ENCODE data around the gene SUSD1.

Gene SUSD1

DNA sequence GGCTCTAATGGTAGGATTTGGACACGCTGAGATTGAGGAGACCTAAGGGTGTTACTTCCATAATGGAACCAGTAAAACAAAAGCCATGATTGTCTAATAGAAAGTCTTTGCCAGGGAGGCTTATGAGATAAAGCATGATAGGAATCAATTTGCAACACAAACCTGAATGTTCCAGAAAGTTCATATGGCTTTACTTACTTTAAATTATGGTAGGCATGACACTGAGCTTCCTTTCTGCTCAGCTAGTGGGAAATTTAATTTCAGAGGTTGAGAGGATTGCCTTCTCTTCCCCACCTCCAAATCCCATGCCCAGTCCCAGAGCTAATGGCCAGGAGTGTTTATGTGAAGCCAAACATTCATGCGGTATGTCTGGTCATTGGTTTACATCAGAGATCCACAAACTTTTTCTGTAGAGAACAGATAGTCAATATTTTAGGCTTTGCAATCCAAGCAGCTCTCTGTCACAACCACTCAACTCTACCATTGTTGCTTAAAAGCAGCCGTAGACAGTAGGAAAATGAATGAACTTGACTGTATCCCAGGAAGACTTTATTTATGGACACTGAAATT, 164.0 kb downstream of the SUSD1 start:
- no peak for DNase-seq (ENCODE audit: low read depth)

DNA sequence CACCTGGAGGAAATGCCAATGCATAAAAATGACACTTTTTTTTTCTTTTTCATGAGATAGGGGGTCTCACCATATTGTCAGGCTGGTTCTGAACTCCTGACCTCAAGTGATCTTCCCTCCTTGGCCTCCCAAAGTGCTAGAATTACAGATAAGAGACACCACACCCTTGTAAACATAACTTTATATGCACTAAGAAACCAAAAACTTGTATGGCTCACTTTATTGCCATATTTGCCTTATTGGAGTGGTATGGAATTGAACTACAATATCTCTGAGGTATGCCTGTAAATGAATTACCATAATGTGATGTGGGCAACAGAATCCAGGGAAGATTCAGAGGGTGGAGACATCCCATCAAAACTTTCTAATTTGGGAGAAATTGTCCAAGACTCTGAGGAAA, 164.6 kb downstream of the SUSD1 start:
- no peak for DNase-seq (ENCODE audit: low read depth)

DNA sequence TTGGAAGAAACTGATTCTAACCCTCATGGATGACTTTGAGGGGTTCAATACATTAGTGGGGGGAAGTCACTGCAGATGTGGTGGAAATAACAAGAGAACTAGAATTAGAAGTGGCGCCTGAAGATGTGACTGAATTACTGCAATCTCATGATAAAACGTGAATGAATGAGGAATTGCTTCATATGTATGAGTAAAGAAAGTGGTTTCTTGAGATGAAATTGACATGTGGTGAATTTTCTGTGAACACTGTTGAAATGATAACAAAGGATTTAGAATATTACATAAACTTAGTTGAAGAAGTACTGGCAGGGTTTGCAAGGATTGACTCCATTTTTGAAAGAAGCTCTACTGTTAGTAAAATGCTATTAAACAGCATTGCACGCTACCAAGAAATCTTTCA, 165.4 kb downstream of the SUSD1 start:
- DNase-seq (ENCODE audit: low read depth): no peak

DNA sequence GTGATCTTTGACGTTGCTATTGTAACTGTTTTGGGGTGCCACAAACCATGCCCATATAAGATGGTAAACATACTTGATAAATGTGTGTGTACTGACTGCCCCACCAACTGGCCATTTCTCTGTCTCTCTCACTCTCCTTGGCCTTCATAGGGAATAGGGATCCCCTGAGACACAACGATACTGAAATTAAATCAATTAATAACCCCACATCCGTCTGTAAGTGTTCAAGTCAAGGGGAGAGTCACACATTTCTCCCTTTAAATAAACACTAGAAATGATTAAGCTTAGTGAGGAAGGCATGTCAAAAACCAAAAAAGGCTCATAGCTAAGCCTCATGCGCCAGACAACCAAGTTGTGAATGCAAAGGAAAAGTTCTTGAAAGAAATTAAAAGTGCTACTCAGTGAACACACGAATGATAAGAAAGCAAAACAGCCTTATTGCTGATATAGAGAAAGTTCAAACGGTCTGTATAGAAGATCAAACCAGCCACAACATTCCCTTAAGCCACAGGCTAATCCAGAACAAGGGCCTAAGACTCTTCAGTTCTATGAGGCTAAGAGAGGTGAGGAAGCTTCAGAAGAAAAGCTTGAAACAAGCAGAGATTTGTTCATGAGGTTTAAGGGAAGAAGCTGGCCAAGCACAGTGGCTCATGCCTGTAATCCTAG, 167.4 kb downstream of the SUSD1 start:
- DNase-seq (ENCODE audit: low read depth): no peak

DNA sequence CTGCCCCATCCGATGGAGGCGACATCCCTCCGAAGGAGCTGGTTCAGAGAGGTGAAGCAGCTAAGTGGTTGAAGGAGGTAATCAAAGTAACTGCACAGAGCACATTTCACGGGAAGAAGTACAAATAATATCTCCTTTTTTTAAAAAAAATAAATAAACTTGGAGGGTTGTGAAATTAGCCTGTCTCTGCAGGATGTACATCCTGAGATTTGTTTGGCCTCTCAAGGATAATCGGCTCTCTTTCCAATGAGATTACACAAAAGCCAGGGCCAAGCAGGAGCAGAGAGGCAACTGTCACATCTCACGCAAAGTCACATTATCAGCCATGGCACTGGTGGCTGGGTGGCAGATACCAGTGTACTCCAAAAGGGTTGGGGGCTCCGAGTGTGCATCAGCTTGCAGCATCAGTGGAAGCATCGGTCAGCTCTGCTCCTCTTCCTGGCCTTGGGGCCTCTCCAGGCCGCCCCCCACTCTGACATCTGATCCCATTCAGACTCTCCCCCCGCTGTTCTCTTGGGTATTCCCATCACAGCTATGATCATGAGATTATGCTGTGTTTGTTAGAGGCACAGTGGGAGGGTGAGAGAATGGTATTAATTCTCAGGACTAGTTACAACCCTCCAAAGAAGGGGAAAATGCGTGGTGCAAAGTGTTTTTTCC, 168.6 kb downstream of the SUSD1 start:
- DNase-seq (ENCODE audit: low read depth): no peak

DNA sequence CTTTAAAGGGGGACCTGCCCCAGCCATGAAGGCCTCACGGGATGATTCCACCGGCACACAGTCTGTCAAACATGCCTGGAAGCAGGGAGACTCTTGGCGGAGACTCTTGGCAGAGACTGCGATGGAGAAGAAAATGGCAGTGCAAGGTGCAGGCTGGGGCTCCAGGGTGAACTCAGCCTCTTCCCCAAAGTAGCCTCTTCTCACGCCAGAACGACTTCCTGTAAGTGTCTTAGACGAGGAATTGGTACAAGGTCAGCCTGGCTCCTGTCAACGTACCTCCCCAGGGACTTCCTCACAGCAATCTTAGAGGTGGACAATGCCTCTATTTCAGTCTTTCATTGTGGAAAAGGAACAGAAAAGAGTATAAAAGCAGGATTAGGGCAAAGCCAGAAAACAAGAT, 169.2 kb downstream of the SUSD1 start:
- no peak for DNase-seq (ENCODE audit: low read depth)

DNA sequence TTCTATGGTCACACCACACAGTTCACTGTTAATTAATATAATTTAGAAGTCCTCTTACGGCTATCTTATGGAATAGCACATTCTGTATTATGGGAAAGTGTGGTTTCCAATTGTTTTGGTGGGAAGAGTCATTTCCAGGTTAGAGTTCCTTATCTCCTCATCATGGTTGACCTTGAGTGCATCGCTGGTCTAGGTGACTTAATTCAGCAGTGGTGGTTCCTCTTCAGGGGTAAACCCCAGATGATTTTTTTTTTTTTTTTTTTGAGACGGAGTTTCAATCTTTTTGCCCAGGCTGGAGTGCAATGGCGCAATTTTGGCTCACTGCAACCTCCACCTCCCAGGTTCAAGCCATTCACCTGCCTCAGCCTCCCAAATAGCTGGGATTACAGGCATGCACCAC, 171.6 kb downstream of the SUSD1 start:
- no peak for DNase-seq (ENCODE audit: low read depth)

DNA sequence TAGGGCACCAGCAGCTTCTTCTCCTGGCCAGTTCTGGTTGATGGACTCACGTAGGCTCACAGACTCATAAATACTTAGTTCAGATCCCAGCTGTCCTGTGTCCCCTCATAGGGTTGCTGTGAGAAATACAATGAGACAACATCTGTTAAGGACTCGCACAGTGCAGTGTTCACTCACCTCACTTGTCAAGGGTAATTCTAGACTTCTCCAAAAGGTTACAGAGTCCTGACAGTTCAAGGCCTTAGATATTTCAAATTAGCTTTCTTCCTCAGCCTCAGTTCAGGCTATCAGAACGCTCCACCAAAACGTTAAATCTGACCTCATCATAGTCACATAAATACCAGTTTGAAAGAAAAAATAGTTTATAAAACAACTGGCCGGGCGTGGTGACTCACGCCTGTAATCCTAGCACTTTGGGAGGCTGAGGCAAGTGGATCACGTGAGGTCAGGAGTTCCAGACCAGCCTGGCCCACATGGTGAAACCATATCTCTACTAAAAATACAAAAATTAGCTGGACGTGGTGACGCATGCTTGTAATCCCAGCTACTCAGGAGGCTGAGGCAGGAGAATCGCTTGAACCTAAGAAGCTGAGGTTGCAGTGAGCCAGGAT, 172.1 kb downstream of the SUSD1 start:
- DNase-seq (ENCODE audit: low read depth): no peak

DNA sequence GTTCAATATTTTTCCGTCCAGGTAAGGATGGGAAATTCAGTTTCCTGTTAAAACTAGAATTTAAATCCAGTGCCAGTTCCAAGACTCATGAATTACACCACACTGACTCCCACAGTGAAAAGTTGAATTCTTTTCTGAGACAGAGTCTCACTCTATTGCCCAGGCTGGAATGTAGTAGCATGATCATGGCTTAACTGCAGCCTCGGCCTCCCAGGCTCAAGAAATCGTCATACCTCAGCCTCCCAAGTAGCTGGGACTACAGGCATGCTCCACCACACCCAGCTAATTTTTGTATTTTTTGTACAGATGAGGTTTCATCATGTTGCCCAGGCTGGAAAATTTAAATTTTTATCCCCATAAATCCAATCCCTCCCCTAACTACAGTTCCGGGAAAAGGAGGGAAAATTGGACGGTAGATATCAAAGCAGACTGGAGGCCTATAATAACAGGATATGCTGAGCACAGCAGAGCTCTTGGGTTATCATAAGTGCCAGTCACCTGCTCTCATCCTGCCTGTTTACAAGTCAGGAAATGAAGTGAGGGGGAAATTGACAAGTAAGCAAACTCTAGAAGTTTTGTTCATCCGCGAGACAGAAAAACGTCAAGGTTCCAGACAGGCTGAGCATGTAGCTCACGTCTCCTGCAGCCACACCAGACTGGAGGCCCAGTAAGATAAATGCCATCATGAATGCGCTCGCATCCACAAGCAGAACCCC, 172.8 kb downstream of the SUSD1 start:
- DNase-seq (ENCODE audit: low read depth): no peak

DNA sequence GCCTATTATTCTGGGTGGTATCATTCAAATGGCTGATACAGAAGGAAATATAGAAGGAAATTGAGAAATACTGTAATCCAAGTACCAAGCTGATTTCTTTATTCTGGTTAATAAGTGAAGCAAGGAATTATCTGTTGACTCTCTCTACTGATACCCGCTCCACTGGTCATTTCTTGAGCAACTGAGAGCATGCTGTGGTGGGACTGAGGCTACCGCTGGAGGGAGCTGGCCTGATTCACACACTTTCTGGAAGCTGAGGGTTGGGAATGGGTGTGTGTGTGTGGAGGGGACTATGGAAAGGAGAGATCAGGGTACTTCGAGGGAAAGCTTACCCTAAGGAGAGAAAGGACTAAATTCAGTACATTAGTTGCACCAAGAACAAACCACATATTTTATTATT, 174.4 kb downstream of the SUSD1 start:
- no peak for DNase-seq (ENCODE audit: low read depth)

DNA sequence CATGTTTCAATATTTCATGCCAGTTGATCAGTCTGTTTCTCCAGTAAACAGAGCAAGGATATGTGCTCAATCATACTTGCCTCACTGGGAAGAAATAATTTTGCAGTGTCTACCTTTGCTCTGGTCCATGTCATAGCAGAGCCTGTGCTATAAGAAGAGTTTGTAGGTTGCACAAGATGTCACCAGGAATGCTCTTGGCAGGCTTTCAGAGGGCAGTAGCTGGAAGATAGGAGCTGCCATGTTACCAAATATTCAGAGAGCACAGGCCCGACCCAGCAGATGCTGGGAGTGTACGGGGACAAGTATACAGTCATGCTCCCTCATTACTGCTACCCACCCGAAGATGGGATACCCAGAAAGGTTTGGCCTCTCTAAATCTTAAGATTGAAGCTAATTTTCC, 175.8 kb downstream of the SUSD1 start:
- no peak for DNase-seq (ENCODE audit: low read depth)

DNA sequence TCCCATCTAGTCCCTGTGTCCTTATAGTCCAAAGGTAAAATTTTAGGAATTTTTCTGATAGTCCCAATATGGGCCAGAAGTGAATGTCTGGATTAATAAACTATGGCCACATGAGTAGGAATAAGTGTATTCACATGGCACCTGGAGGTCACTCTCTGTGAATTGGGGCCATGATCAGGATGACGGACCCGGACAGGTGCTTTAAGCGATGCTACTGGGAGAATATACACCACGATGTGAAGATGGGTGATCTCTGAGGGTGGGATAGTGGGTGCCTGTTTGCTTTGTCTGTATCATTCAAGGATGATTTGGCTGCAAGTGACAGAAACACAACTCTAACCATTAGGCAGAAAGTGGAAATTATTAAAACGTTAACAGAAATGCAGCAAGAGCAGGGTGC, 177.3 kb downstream of the SUSD1 start:
- no peak for DNase-seq (ENCODE audit: low read depth)

DNA sequence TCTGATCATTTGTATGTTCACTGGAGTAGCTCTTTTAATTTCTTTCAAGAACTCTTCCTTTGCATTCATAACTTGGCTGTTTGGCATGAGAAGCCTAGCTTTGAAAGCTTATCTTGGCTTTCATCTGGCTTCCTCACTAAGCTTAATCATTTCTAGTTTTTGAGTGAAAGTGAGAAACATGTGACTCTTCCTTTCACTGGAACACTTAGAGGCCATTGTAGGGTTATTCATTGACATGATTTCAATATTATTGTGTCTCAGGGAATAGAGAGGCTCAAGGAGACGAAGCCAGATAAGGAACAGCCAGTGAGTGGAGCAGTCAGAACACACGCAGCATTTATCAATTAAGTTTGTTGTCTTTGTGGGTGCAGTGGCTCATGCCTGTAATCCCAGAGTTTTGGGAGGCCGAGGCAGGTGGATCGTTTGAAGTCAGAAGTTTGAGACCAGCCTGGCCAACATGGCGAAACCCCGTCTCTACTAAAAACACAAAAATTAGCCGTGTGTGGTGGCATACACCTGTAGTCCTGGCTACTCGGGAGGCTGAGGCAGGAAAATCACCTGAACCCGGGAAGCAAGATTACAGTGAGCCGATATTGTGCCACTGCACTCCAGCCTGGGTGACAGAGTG, 180.2 kb downstream of the SUSD1 start:
- DNase-seq (ENCODE audit: low read depth): no peak

DNA sequence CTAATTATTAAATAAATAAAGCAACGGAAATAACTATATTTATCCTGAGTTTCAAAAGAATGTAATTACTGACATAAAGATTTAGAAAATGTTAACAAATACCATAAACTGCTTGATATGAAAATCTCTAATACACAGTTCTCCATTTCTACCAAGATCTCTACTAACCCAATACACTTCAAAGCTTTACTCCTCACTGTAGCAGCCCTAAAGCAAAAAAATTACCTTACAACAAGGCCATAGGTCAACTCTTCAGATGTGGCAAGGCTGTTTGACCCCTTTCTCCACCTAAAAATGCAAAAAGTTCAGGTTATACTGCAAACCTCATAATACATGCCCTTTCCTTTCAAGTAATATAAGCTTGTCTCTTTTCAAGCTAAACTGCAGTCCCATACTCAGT, 181.8 kb downstream of the SUSD1 start:
- DNase-seq (ENCODE audit: low read depth): no peak

DNA sequence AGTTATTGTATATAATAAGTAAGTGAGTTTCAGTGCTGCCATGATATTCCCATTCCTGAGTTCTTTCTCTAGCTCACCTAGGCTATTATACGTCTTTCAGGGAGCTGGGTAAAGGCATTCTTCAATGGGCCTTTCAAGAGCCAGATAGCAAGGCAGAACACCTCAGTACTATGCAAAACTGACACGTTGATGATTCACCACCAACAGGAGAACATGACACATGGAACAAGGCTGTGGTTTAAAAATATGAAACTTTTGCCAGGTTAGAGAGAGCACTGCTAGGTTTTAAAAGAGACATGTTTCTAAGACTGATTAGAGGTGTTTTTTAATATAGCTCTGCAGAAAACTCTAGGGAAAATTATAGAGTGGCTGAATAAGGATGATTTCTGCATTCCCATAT, 182.6 kb downstream of the SUSD1 start:
- DNase-seq (ENCODE audit: low read depth): no peak

DNA sequence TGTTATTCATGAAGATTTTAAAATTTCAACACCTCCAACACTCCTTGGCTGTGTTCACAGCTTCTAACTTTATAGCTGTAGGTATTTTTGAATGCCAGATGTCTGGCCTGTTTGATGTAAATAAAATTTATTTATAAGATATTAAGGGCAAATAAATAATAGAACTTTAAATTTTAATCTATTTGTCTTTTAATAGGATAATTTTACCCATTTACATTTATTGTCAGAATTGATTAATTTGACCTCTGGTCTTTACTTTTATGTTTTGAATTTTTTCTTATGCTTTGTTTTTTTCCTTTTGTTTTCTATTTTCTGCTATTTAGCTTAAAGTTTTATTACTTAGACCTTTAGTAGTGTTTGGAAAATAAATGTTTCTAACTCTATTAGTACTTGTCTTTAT, 183.9 kb downstream of the SUSD1 start:
- no peak for DNase-seq (ENCODE audit: low read depth)
